Caco-2 (cell line): ENCODE results near the gene LAGE3. TPM values are rescaled to one million over a fixed set of nuclear protein-coding genes. Genes with fewer than 3 reads are reported as not detected.
A peak's percentile ranks its signal among the peaks of the same experiment; 100 is the strongest.

ENCODE experiments used
- BruUV-seq: library from RNA; stranded (reverse); fragments of 400-500 nt; replicated peaks from 2 replicates; lab custom pipeline; 2021; lab: Mats Ljungman, UMichigan
- CTCF ChIA-PET: fragments of 300-600 bp; sonication (Branson Sonifier 250); formaldehyde crosslinking; loops from one replicate; lab custom pipeline; 2022; ENCODE audit warnings: antibody characterized with exemption; lab: Charles Lee
- POLR2A ChIA-PET: fragments of 300-600 bp; sonication (Branson Sonifier 250); formaldehyde crosslinking; loops from one replicate; lab custom pipeline; 2022; ENCODE audit warnings: antibody characterized with exemption; lab: Charles Lee
- DNase-seq, 2 experiments: peaks; one replicate each; pipeline versions ENCODE4 v3.0.0 to v3.0.0-alpha.2; 2020 to 2022
- H3K27me3 ChIP-seq: replicated peaks from 2 replicates; pipeline ENCODE4 v1.6.0; 2011; ENCODE audit warnings: low read length; ENCODE audit not compliant: control insufficient read depth, insufficient read depth
- H3K36me3 ChIP-seq: 2 replicates; pipeline ENCODE4 v1.5.1; 2011; ENCODE audit warnings: low read length; ENCODE audit not compliant: control insufficient read depth, insufficient read depth
- H3K4me1 ChIP-seq: fragments of 250-450 bp; sonication (Bioruptor Pico); 2 replicates; pipeline ENCODE4 v1.5.1; 2020; ENCODE audit warnings: mild to moderate bottlenecking
- H3K4me3 ChIP-seq: 2 replicates; pipeline ENCODE4 v1.5.1; 2011; ENCODE audit warnings: low read depth, mild to moderate bottlenecking, control low read depth, low read length
- H3K9me3 ChIP-seq: fragments of 250-450 bp; sonication (Bioruptor Pico); 2 replicates; pipeline ENCODE4 v1.5.1; 2020; ENCODE audit warnings: mild to moderate bottlenecking, moderate library complexity
- H3K27ac Mint-ChIP-seq: one replicate; pipeline ENCODE4 v1.8.0; 2022; ENCODE audit warnings: mixed read lengths; ENCODE audit not compliant: unreplicated experiment
- H3K27me3 Mint-ChIP-seq: one replicate; pipeline ENCODE4 v1.8.0; 2022; ENCODE audit warnings: mixed read lengths; ENCODE audit not compliant: insufficient read depth, unreplicated experiment
- H3K36me3 Mint-ChIP-seq: one replicate; pipeline ENCODE4 v1.8.0; 2022; ENCODE audit warnings: mild to moderate bottlenecking, mixed read lengths; ENCODE audit not compliant: insufficient read depth, unreplicated experiment
- H3K4me1 Mint-ChIP-seq: one replicate; pipeline ENCODE4 v1.8.0; 2022; ENCODE audit warnings: low read depth, mixed read lengths; ENCODE audit not compliant: unreplicated experiment
- H3K4me3 Mint-ChIP-seq: one replicate; pipeline ENCODE4 v1.8.0; 2022; ENCODE audit warnings: mild to moderate bottlenecking, moderate library complexity, mixed read lengths; ENCODE audit not compliant: unreplicated experiment
- H3K9me3 Mint-ChIP-seq: one replicate; pipeline ENCODE4 v1.8.0; 2022; ENCODE audit warnings: mixed read lengths; ENCODE audit not compliant: unreplicated experiment
- CTCF ChIP-seq, 2 experiments: fragments of 200-600 bp in 1 of 2; IDR thresholded peaks; 1 replicate in 1 of 2; 2 replicates in 1 of 2; pipeline versions ENCODE4 v1.5.1 to v1.8.0; 2011 to 2022; ENCODE audit warnings: antibody characterized with exemption in 1 of 2, control low read depth in 1 of 2, inconsistent platforms in 1 of 2, low read depth in 1 of 2, low read length in 1 of 2, mild to moderate bottlenecking in 1 of 2, moderate library complexity in 1 of 2; ENCODE audit not compliant: insufficient read depth in 1 of 2, severe bottlenecking in 1 of 2, unreplicated experiment in 1 of 2
- intact Hi-C: fragments of 100-400 bp; cut with micrococcal nuclease; formaldehyde crosslinking; loops from one replicate; pipeline ENCODE4 v1.10.0; 2022; ENCODE audit not compliant: unreplicated experiment
- total RNA-seq: library from RNA; stranded (reverse); gene quantifications from 2 replicates; pipeline ENCODE4 v1.2.3, GENCODE V29; 2022

LAGE3 gene
- total RNA-seq, 1 experiment from 2014 or later = 26.0 TPM

- no TSS peak for BruUV-seq
- no peaks in the 10 kb centered on the region for H3K27me3 ChIP-seq
Observed at GRCh38 chrX:154460326-154460725, 18.8 kb downstream of the LAGE3 start.

GRCh38 chrX:154459832-154460231 is 19.2 kb downstream of the LAGE3 start:
- Mint-ChIP-seq H3K9me3 (no peaks in the 10 kb centered on the region), H3K27me3 (no peaks in the 10 kb centered on the region), H3K4me1 (no peaks in the 10 kb centered on the region), H3K27ac (no peak overlapping the region), H3K4me3 (peak overlapping the region; percentile 71), H3K36me3 (peaks cover 25% of the 10 kb centered on the region)
- no peaks in the 10 kb centered on the region for H3K4me1 ChIP-seq
- POLR2A ChIA-PET = interaction anchor here (0.5 kb wide), 1 partner anchor 14 kb away, joined by 6 read pairs; no protein-coding TSS in a partner anchor
- BruUV-seq = no TSS peak
- no peak overlapping the region for H3K4me3 ChIP-seq
- DNase-seq = no peak
- no peaks in the 10 kb centered on the region for H3K27me3 ChIP-seq
- TF ChIP-seq CTCF (IDR thresholded peaks at IDR 0.05; ENCODE audit: insufficient read depth in 1 of 2, low read depth in 1 of 2, low read length in 1 of 2, severe bottlenecking in 1 of 2, unreplicated experiment in 1 of 2) = no peak
- CTCF ChIA-PET = no interaction called here
- no peaks in the 10 kb centered on the region for H3K9me3 ChIP-seq
- intact Hi-C loops = no loop called here
- H3K36me3 ChIP-seq = no peaks in the 10 kb centered on the region

More at GRCh38 chrX:154460326-154460725, 18.8 kb downstream of the LAGE3 start:
- CTCF ChIA-PET = no interaction called here
- H3K4me3 ChIP-seq = no peak overlapping the region
- H3K27me3 Mint-ChIP-seq = no peaks in the 10 kb centered on the region
- no peaks in the 10 kb centered on the region for H3K36me3 ChIP-seq
- no peak for DNase-seq
- H3K4me1 ChIP-seq = no peaks in the 10 kb centered on the region
- no peaks in the 10 kb centered on the region for H3K4me1 Mint-ChIP-seq
- H3K9me3 Mint-ChIP-seq = no peaks in the 10 kb centered on the region
- H3K4me3 Mint-ChIP-seq = peak overlapping the region; percentile 71
- no peak overlapping the region for H3K27ac Mint-ChIP-seq
- POLR2A ChIA-PET = no interaction called here
- intact Hi-C loops = no loop called here
- peaks cover 25% of the 10 kb centered on the region for H3K36me3 Mint-ChIP-seq
- TF ChIP-seq CTCF (IDR thresholded peaks at IDR 0.05; ENCODE audit: insufficient read depth in 1 of 2, low read depth in 1 of 2, low read length in 1 of 2, severe bottlenecking in 1 of 2, unreplicated experiment in 1 of 2) = no peak
- no peaks in the 10 kb centered on the region for H3K9me3 ChIP-seq

- no peaks in the 10 kb centered on the region for H3K27me3 Mint-ChIP-seq
- BruUV-seq = no TSS peak
- no peaks in the 10 kb centered on the region for H3K36me3 ChIP-seq
- peak overlapping the region; percentile 55 for H3K27ac Mint-ChIP-seq
- no peaks in the 10 kb centered on the region for H3K9me3 ChIP-seq
- no peaks in the 10 kb centered on the region for H3K4me1 ChIP-seq
- TF ChIP-seq CTCF (IDR thresholded peaks at IDR 0.05; ENCODE audit: insufficient read depth in 1 of 2, low read depth in 1 of 2, low read length in 1 of 2, severe bottlenecking in 1 of 2, unreplicated experiment in 1 of 2) = no peak
- no peaks in the 10 kb centered on the region for H3K4me1 Mint-ChIP-seq
- no peak for DNase-seq
- CTCF ChIA-PET = no interaction called here
- POLR2A ChIA-PET = interaction anchor here (0.5 to 0.6 kb wide), 2 partner anchors 15 to 17 kb away, joined by 5 to 6 read pairs; no protein-coding TSS in a partner anchor
- H3K4me3 Mint-ChIP-seq = peak overlapping the region; percentile 71
- H3K9me3 Mint-ChIP-seq = no peaks in the 10 kb centered on the region
- intact Hi-C loops = no loop called here
- no peaks in the 10 kb centered on the region for H3K27me3 ChIP-seq
- peak overlapping the region; percentile 72 for H3K4me3 ChIP-seq
- H3K36me3 Mint-ChIP-seq = peaks cover 32% of the 10 kb centered on the region
Observed at GRCh38 chrX:154458954-154459778, 19.9 kb downstream of the LAGE3 start.
